ENCODE data around the gene CEP95.

The CEP95 gene

GRCh38 chr17:64472564-64472963 lies 34.2 kb upstream of the CEP95 start:
- Histone ChIP-seq H2AFZ (ENCODE audit: low read depth, low read length) (no peak overlapping the region), H3K9me3 (ENCODE audit: insufficient read depth, low read length) (no peaks in the 10 kb centered on the region), H3K79me2 (ENCODE audit: low read length) (no peaks in the 10 kb centered on the region), H3K36me3 (replicated peaks; ENCODE audit: low read depth, low read length) (peaks cover 5% of the 10 kb centered on the region), H3K9ac (ENCODE audit: low read length) (no peak overlapping the region), H3K4me1 (ENCODE audit: low read length) (no peaks in the 10 kb centered on the region), H3K4me3 (ENCODE audit: low read length) (no peak overlapping the region), H3K27me3 (ENCODE audit: low read depth, low read length) (no peaks in the 10 kb centered on the region), H4K20me1 (ENCODE audit: insufficient read depth, low read length) (no peaks in the 10 kb centered on the region), H3K27ac (ENCODE audit: low read length) (no peak overlapping the region), H3K4me2 (ENCODE audit: low read length) (no peak overlapping the region)
- TF ChIP-seq EZH2phosphoT487 (IDR thresholded peaks at IDR 0.05; ENCODE audit: low read depth): no peak
- TF ChIP-seq CTCF (IDR thresholded peaks at IDR 0.05; ENCODE audit: low read depth, low read length): no peak

- TF ChIP-seq CTCF (IDR thresholded peaks at IDR 0.05; ENCODE audit: low read depth, low read length): no peak
- no peak for TF ChIP-seq EZH2phosphoT487 (IDR thresholded peaks at IDR 0.05; ENCODE audit: low read depth)
- H4K20me1 ChIP-seq (ENCODE audit: insufficient read depth, low read length): no peaks in the 10 kb centered on the region
- no peak overlapping the region for H3K9ac ChIP-seq (ENCODE audit: low read length)
- peaks cover 20% of the 10 kb centered on the region for H3K36me3 ChIP-seq (replicated peaks; ENCODE audit: low read depth, low read length)
- no peak overlapping the region for H3K27ac ChIP-seq (ENCODE audit: low read length)
- no peak overlapping the region for H3K4me3 ChIP-seq (ENCODE audit: low read length)
- H3K79me2 ChIP-seq (ENCODE audit: low read length): no peaks in the 10 kb centered on the region
- H3K9me3 ChIP-seq (ENCODE audit: insufficient read depth, low read length): no peaks in the 10 kb centered on the region
- H3K4me1 ChIP-seq (ENCODE audit: low read length): no peaks in the 10 kb centered on the region
- H3K27me3 ChIP-seq (ENCODE audit: low read depth, low read length): no peaks in the 10 kb centered on the region
- no peak overlapping the region for H3K4me2 ChIP-seq (ENCODE audit: low read length)
- no peak overlapping the region for H2AFZ ChIP-seq (ENCODE audit: low read depth, low read length)
These were observed 28.9 kb upstream of the CEP95 start for GRCh38 chr17:64477849-64478248.

- no peaks in the 10 kb centered on the region for H3K4me1 ChIP-seq (ENCODE audit: low read length)
- no peaks in the 10 kb centered on the region for H3K27me3 ChIP-seq (ENCODE audit: low read depth, low read length)
- H3K4me2 ChIP-seq (ENCODE audit: low read length): no peak overlapping the region
- peaks cover 44% of the 10 kb centered on the region for H3K36me3 ChIP-seq (replicated peaks; ENCODE audit: low read depth, low read length)
- H3K9ac ChIP-seq (ENCODE audit: low read length): no peak overlapping the region
- H3K79me2 ChIP-seq (ENCODE audit: low read length): no peaks in the 10 kb centered on the region
- TF ChIP-seq EZH2phosphoT487 (IDR thresholded peaks at IDR 0.05; ENCODE audit: low read depth) (no peak), CTCF (IDR thresholded peaks at IDR 0.05; ENCODE audit: low read depth, low read length) (no peak)
- H3K4me3 ChIP-seq (ENCODE audit: low read length): no peak overlapping the region
- H2AFZ ChIP-seq (ENCODE audit: low read depth, low read length): no peak overlapping the region
- no peak overlapping the region for H3K27ac ChIP-seq (ENCODE audit: low read length)
- no peaks in the 10 kb centered on the region for H4K20me1 ChIP-seq (ENCODE audit: insufficient read depth, low read length)
- H3K9me3 ChIP-seq (ENCODE audit: insufficient read depth, low read length): no peaks in the 10 kb centered on the region
These were observed 25.8 kb upstream of the CEP95 start for GRCh38 chr17:64480951-64481350.

- Histone ChIP-seq H3K4me2 (ENCODE audit: low read length) (no peak overlapping the region), H3K79me2 (ENCODE audit: low read length) (no peaks in the 10 kb centered on the region), H3K9ac (ENCODE audit: low read length) (no peak overlapping the region), H3K27ac (ENCODE audit: low read length) (no peak overlapping the region), H3K36me3 (replicated peaks; ENCODE audit: low read depth, low read length) (peaks cover 49% of the 10 kb centered on the region), H3K4me1 (ENCODE audit: low read length) (no peaks in the 10 kb centered on the region), H4K20me1 (ENCODE audit: insufficient read depth, low read length) (no peaks in the 10 kb centered on the region), H3K9me3 (ENCODE audit: insufficient read depth, low read length) (no peaks in the 10 kb centered on the region), H2AFZ (ENCODE audit: low read depth, low read length) (no peak overlapping the region), H3K4me3 (ENCODE audit: low read length) (no peak overlapping the region), H3K27me3 (ENCODE audit: low read depth, low read length) (no peaks in the 10 kb centered on the region)
- TF ChIP-seq CTCF (IDR thresholded peaks at IDR 0.05; ENCODE audit: low read depth, low read length) (no peak), EZH2phosphoT487 (IDR thresholded peaks at IDR 0.05; ENCODE audit: low read depth) (no peak)
These were observed 22.4 kb upstream of the CEP95 start for GRCh38 chr17:64484380-64484779.
